GM12801 (cell line): ENCODE measurements around the gene RHOH.

Source experiments
- CTCF ChIP-seq: IDR thresholded peaks from one replicate; pipeline ENCODE4 v1.5.1; 2011; ENCODE audit warnings: control low read depth; ENCODE audit not compliant: insufficient read length; ENCODE audit errors: extremely low read depth

The RHOH gene

DNA sequence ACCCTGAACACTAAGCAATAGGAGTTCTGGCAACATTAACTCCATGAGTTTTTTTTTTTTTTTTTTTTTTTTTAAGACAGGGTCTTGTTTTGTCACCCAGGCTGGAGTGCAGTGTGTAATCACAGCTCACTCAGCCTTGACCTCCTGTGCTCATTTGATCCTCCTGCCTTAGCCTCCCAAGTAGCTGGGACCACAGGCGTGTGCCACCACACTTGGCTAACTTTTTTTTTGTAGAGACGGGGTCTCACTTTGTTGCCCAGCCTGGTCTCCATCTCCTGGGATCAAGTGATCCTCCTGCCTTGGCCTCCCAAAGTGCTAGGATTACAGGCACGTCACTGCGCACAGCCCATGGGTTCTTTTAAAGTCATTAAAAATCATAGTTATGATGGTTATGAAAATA lies 5.1 kb downstream of the RHOH start:
- no peak for TF ChIP-seq CTCF

- no peak for TF ChIP-seq CTCF
Measured at GRCh38 chr4:40202474-40202873, 5.6 kb downstream of the RHOH start.

GRCh38 chr4:40204507-40205258 lies 7.9 kb downstream of the RHOH start:
- TF ChIP-seq CTCF, result no peak

GRCh38 chr4:40205259-40206198 lies 8.7 kb downstream of the RHOH start:
- TF ChIP-seq CTCF, result no peak

DNA sequence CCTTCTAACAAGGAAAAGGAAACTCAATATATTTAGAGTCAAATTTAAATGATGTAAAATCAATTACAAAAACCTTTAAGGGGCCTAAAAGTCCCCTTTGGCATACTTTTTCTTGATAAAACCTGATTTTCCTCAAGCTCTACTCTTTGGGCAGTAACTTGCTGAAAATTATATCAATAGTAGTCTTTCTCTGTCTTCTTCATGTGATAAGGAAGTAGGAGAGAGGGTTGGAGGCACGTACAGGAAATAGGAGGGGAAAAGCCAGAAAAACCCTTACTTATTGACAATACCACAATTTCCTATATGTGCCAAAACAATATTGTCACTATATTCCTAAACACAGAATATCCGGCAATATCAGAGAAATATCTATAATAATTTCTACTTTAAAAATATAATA lies 9.6 kb downstream of the RHOH start:
- TF ChIP-seq CTCF, result no peak

GRCh38 chr4:40209401-40209800 lies 12.6 kb downstream of the RHOH start:
- TF ChIP-seq CTCF, result no peak

- TF ChIP-seq CTCF, result no peak
Measured at GRCh38 chr4:40210776-40211175, 13.9 kb downstream of the RHOH start.
